ENCODE data around the gene RANBP9.

Gene RANBP9

DNA sequence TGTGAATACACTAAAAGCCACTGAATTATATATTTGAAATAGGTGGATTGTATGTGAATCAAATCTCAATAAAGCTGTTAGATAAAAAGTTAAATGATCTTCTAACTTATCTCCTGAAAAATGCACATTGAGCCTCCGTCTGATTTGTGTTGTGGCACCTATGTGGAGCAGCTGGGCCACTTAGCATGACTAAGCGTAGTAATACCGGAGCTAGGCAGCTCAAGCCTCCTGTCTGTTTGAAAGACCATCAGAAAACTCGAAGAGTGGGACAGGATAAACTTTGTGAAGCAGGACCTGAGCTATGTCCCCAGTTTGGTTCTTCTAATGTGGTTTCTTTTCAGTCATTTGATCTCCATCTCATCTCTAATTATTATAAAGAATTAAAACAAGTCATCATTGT lies 107.5 kb downstream of the RANBP9 start:
- Mint-ChIP-seq H3K4me1 (no peaks in the 10 kb centered on the region), H3K9me3 (no peaks in the 10 kb centered on the region), H3K27ac (no peak overlapping the region), H3K4me3 (no peak overlapping the region), H3K36me3 (ENCODE audit: low read depth) (peaks cover 61% of the 10 kb centered on the region), H3K27me3 (ENCODE audit: low read depth) (no peaks in the 10 kb centered on the region)
- TF ChIP-seq, protein P1, sequence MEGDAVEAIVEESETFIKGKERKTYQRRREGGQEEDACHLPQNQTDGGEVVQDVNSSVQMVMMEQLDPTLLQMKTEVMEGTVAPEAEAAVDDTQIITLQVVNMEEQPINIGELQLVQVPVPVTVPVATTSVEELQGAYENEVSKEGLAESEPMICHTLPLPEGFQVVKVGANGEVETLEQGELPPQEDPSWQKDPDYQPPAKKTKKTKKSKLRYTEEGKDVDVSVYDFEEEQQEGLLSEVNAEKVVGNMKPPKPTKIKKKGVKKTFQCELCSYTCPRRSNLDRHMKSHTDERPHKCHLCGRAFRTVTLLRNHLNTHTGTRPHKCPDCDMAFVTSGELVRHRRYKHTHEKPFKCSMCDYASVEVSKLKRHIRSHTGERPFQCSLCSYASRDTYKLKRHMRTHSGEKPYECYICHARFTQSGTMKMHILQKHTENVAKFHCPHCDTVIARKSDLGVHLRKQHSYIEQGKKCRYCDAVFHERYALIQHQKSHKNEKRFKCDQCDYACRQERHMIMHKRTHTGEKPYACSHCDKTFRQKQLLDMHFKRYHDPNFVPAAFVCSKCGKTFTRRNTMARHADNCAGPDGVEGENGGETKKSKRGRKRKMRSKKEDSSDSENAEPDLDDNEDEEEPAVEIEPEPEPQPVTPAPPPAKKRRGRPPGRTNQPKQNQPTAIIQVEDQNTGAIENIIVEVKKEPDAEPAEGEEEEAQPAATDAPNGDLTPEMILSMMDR (IDR thresholded peaks at IDR 0.05; ENCODE audit: unreplicated experiment in 3 of 3) = no peak

DNA sequence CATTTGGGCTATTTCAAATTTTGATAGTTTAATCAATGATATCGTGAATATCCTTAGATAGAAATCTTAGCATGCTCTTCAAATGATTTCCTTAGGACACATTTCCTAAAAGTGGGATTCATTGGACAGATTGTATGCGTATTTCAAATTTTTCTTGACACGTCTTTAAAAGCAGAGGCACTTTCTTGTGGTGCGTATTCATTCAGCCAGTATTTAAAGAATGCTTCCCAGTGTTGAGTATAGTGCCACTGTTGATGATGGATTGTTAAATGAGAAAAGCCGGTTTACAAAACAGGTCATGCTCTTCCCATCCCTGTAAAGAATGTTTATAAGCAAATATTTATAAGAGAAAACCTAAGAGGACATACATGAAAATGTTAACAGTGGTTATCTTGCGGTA lies 111.6 kb downstream of the RANBP9 start:
- no peak overlapping the region for H3K4me3 Mint-ChIP-seq
- H3K36me3 Mint-ChIP-seq (ENCODE audit: low read depth) = peaks cover 69% of the 10 kb centered on the region
- H3K4me1 Mint-ChIP-seq = no peaks in the 10 kb centered on the region
- no peaks in the 10 kb centered on the region for H3K9me3 Mint-ChIP-seq
- TF ChIP-seq, protein P1 (IDR thresholded peaks at IDR 0.05; ENCODE audit: unreplicated experiment in 3 of 3) = no peak
- no peak overlapping the region for H3K27ac Mint-ChIP-seq
- H3K27me3 Mint-ChIP-seq (ENCODE audit: low read depth) = no peaks in the 10 kb centered on the region

DNA sequence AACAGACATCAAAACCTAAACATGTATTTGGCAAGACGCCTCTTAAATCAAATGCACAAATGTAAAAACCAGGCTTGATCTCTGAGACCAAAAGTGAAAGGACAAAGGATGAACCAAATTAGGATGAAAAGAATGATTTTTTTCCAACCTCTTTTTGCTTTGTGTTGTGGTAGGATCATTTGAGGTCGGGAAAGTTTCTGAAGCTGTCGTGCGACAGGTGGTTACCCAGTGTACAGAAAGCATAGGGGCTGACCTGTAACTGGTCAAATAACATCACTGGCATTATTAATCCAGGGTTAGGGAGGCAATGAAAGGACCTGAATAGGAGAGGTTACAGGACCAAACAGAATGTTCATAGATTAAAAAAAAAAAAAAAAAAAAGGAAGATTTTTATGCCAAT lies 114.6 kb downstream of the RANBP9 start:
- no peak overlapping the region for H3K27ac Mint-ChIP-seq
- TF ChIP-seq, protein P1 (IDR thresholded peaks at IDR 0.05; ENCODE audit: unreplicated experiment in 3 of 3) = no peak
- H3K36me3 Mint-ChIP-seq (ENCODE audit: low read depth) = peaks cover 51% of the 10 kb centered on the region
- no peak overlapping the region for H3K4me3 Mint-ChIP-seq
- H3K4me1 Mint-ChIP-seq = no peaks in the 10 kb centered on the region
- H3K27me3 Mint-ChIP-seq (ENCODE audit: low read depth) = no peaks in the 10 kb centered on the region
- H3K9me3 Mint-ChIP-seq = no peaks in the 10 kb centered on the region

DNA sequence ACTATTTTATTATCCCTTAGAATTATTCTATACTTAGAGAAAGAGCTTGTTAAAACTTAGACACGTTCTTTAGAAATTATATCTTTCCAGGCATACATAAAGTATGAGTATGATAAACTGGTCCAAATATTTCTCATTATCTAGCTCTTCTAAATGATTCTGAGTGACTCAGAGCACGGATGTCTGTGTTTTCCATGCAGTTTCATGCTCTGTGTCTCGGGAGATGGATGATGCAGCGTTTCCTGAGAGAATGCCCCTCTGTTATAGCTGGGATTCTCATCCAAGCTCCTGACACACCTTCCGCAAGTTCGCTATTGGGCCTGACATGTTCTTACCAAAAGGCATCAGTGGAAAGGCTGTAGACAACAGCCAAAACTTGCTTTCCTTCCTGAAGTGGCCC lies 117.9 kb downstream of the RANBP9 start:
- TF ChIP-seq, protein P1 (IDR thresholded peaks at IDR 0.05; ENCODE audit: unreplicated experiment in 3 of 3) = no peak
- Mint-ChIP-seq H3K4me1 (no peaks in the 10 kb centered on the region), H3K27me3 (ENCODE audit: low read depth) (no peaks in the 10 kb centered on the region)

DNA sequence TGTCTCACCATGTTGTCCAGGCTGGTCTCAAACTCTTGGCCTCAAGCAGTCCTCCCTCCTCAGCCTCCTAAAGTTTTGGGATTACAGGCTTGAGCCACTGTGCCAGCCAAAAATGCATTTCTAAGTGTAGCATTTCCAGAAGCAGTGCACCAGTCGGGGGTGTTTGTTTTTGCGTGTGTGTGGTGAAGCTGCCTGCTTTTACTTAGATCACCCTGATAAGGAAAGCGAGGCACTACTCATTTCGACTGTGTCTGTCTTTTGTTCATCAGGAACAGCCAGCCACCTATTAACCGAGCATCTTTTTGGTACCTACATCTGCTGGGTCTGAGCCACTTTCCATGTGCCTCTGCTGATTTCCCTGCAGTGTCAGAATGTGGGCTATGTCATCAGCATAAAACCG lies 118.5 kb downstream of the RANBP9 start:
- Mint-ChIP-seq H3K4me1 (no peaks in the 10 kb centered on the region), H3K4me3 (no peak overlapping the region), H3K27me3 (ENCODE audit: low read depth) (no peaks in the 10 kb centered on the region), H3K27ac (no peak overlapping the region), H3K9me3 (no peaks in the 10 kb centered on the region), H3K36me3 (ENCODE audit: low read depth) (peaks cover 22% of the 10 kb centered on the region)
- TF ChIP-seq, protein P1 (IDR thresholded peaks at IDR 0.05; ENCODE audit: unreplicated experiment in 3 of 3) = no peak

More for the DNA sequence above, 117.9 kb downstream of the RANBP9 start:
- H3K36me3 Mint-ChIP-seq (ENCODE audit: low read depth) = peaks cover 25% of the 10 kb centered on the region
- H3K9me3 Mint-ChIP-seq = no peaks in the 10 kb centered on the region
- H3K27ac Mint-ChIP-seq = no peak overlapping the region
- H3K4me3 Mint-ChIP-seq = no peak overlapping the region

DNA sequence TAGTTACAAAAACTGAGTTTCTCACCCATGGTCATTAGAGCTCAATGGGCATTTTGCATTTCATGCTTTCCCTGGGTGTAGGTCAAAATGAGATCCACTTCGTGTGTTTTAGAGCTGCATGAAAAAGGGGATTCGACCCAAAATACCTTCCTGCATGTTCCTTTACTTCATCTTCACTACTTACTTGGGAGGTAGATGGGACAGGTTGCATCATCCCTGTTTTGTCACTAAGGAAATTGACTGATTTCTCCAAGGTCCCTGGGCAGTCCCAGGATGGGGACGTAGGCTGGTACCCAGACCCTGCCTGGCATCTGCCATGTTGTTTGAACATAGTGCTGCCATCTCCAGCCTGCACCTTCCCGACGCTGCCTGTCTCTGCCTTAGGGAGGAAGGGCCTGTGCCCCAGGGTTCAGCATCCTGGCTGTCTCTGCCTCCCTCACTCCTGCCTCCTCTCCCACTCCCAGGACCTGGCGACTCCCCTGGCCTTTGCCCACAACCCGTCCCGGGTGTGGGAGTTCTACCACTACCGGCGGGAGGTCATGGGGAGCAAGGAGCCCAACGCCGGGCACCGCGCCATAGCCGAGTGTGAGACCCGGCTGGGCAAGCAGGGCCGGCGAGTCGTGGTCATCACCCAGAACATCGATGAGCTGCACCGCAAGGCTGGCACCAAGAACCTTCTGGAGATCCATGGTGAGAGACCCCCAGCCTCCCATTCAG lies 120.3 kb downstream of the RANBP9 start:
- H3K27me3 Mint-ChIP-seq (ENCODE audit: low read depth) = no peaks in the 10 kb centered on the region
- H3K4me1 Mint-ChIP-seq = no peaks in the 10 kb centered on the region
- no peak overlapping the region for H3K4me3 Mint-ChIP-seq
- no peaks in the 10 kb centered on the region for H3K9me3 Mint-ChIP-seq
- TF ChIP-seq, protein P1 (IDR thresholded peaks at IDR 0.05; ENCODE audit: unreplicated experiment in 3 of 3) = no peak
- H3K36me3 Mint-ChIP-seq (ENCODE audit: low read depth) = peaks cover 16% of the 10 kb centered on the region
- no peak overlapping the region for H3K27ac Mint-ChIP-seq
